HG02885 (cell line): ENCODE measurements around the gene PLCH1.

Experiments
- ATAC-seq: cut with Tn5 transposase; IDR thresholded peaks from one replicate; pipeline ENCODE4 v1.9.1; 2021; ENCODE audit warnings: mild to moderate bottlenecking; ENCODE audit not compliant: unreplicated experiment, poor library complexity

PLCH1 gene

DNA sequence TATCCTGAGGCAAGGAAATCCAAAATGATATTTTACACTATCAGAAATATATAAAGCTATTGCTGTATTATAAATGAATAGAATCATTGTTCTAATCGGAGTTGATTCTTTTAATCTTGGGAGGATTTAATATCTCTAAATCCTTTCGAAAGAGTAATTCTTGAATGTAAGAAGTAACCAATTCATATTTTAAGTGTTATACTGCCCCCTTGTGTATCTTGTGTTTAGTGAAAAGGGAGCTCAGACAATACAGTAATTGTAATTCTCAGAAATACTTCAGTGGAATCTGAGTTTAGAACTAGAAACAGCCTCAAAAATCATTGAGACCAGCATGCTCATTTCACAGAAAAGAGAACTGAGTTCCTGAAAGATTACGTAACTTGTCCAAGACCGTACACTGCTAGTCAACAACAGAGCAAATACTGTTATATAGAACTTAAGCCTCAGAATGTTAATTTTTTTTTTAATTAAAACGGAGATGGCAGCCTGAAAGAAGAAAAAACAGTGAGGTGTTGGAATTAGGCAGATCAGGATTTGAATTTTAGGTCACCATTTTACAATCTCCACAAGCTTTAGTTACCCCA, 42.9 kb downstream of the PLCH1 start:
- ATAC-seq, result peak; percentile 77

GRCh38 chr3:155697542-155697941, 47.3 kb downstream of the PLCH1 start:
- no peak for ATAC-seq

DNA sequence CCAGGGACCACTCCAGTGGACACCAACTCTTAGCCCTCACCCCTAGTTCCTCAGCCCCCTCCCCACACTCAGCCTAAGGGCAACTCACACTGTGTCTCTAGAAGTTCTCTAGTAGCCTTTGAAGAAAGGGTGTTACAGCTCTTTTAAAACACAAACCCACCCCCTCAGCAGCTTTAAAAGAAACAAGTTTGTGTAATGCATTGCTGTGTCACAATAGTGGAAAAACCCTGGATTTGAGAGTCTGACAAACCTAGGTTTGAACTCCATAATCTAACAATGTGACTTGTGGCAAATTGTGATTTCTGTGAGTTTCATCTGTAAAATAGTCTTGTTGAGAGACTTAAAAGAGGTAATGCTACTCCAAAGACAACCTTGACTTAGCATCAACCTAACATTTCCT, 54.0 kb downstream of the PLCH1 start:
- ATAC-seq, result no peak

DNA sequence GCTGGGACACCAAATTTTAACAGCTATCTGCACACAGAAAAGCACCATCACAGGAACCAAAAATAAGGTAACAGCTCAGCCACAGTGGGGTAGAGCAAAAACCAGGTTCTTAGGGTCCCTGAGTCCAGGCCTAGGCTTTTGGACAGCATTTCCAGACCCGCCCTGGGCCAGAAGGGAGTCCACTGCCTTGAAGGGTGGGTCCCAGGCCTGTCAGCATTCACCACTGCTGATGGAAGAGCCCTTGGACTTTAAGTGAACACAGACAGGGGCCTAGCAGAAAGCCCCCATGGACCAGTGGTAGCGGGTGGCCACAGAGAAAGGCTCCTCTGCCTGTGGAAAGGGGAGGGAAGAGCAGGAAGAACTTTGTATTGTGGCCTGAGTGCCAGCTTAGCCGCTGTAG, 56.4 kb downstream of the PLCH1 start:
- ATAC-seq, result no peak

GRCh38 chr3:155683344-155683720, 61.5 kb downstream of the PLCH1 start:
- no peak for ATAC-seq

- ATAC-seq, result no peak
Observed at GRCh38 chr3:155682426-155683343, 62.2 kb downstream of the PLCH1 start.

DNA sequence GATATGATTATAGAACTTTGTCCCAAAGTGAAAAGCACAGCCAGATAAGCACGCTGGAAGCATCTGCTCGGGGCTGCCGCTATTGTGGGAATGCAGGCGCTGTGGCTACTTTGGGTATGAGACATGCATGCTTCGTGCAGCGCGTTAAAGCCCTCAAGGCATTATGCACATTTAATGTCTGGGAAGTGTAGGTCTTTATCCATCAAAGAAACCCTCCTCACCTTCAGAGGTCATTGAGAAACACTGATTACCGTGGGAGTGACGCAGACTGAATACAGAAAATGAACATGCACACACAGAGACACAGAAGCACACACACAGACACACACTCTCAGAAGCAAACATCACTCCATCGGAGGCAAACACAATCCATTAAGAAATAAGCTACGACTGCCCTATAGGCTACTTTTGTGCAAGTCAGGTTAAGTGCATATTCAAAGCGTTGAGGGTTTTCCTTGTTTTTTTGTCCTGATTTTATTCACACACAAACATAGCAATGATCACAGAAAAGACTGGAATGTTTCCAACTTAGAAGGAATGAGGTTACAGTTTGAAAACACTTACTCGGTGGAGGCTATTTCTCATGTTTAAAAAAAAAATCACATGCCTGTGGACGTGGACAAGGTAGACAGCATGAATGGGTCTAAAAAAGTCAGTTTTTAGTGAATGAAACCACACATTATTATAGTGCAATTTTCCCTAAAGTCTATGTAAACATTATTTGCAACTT, 68.5 kb downstream of the PLCH1 start:
- no peak for ATAC-seq

GRCh38 chr3:155675094-155675493, 69.8 kb downstream of the PLCH1 start:
- ATAC-seq, result no peak

- no peak for ATAC-seq
Observed at GRCh38 chr3:155673421-155673820, 71.5 kb downstream of the PLCH1 start.

- ATAC-seq, result no peak
Observed at GRCh38 chr3:155670335-155670734, 74.5 kb downstream of the PLCH1 start.

GRCh38 chr3:155667988-155668387, 76.9 kb downstream of the PLCH1 start:
- no peak for ATAC-seq

DNA sequence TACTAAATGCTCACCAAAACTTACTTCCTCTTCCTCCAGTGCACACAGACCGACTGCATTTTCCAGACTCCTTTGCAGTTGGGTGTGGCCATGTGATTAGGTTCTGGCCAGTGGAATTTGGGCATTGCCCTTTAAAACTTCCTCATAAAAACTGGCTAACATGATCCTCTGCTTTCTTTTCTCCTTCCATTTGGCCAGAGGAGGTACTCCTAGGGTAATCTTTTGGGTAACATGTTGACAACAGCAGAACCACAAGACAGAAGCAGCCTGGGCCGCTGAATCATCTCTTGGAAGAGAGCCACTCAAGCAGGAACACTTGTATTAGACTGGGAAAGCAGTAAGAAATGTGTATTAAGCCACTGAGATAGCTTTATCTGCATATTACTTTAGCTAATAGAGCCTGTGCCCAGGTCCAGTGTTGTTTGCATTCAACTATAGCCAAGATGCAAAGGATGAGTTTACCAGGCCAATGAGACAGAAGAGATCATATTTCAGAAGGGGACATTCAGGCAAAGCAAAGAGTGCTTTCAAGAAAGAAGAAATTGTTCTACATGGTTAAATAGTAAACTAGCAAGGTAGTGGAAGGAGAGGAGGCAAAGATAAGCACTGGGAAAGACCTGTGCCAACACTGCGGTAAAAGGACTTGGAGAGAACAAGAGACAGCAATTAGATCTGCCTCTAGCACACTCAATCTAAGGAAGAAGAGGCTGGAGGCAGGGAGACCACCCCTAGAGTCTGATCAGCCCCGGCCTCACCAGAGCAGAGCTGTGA, 79.8 kb downstream of the PLCH1 start:
- ATAC-seq, result no peak

GRCh38 chr3:155663467-155664212, 81.2 kb downstream of the PLCH1 start:
- no peak for ATAC-seq

GRCh38 chr3:155661760-155662159, 83.1 kb downstream of the PLCH1 start:
- no peak for ATAC-seq

DNA sequence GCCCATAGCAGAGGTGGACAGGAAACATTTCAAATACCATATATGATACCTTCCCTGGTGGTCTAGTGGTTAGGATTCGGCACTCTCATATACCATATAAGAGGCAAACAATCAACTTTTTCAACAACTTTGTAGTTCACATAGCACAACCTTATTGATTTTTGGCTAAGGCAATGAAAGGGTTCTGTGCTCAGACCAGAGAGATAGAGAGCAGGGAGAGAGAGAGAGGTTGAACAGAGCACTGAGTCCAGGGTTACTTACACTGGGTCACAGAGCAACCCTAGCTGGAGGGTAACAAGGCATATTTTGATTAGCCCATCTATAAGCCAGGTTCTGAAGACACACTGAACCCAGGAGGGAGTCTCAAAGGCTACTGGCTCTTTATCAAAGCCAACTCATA, 83.8 kb downstream of the PLCH1 start:
- no peak for ATAC-seq

GRCh38 chr3:155658671-155659261, 86.1 kb downstream of the PLCH1 start:
- ATAC-seq, result no peak

DNA sequence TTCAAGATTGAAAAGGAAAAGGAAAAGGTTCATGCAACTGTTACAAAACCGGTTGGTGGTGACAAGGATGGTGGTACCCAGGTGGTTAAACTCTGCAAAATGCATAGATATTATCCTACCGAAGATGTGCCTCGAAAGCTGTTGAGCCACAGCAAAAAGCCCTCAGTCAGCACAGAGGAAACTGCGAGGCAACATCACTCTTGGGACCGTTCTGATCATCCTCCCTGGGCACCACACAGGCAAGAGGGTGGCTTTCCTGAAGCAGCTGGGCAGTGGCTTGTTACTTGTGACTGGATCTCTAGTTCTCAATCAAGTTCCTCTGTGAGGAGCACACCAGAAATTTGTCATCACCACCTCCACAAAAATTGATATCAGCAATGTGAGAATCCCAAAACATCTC, 86.9 kb downstream of the PLCH1 start:
- no peak for ATAC-seq

DNA sequence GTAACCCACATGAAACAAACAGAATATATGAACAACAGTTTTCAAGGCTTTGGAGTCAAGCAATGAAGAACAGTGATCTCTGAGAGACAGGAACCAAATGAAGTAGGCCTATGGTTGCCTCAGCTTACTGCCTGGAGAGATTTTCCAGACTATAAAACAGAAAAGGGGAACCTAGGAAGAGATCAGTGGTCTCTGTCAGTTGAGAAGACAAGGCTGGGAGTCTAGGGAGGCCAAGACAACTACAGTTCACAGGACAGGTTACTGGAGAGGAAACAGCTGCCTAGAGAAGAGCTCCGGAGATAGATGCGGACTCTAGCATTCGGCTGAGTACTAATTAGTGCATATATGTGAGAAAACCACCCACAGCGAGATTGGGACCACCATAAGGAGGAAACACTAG, 87.7 kb downstream of the PLCH1 start:
- no peak for ATAC-seq

DNA sequence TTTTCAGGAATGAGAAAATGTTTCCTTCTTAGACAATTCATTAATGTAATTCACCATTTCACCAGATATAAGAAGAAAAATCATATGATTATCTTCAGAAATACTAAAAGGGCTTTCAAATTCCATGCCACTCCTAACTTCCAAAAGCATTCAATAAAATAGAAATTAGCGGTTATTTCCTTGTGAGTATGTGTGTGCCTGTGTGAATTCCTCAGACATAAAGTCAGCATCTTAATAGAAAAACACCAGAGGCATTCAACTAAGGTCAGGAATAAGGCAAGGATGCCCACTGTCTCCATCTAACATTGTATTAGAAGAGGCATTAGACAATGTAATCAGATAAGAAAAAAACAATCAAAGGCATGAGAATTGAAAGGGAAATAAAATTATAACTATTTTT, 88.4 kb downstream of the PLCH1 start:
- ATAC-seq, result no peak
